Aortic smooth muscle cell (primary cell): Measurements from ENCODE around the gene TPSG1. TPM values are rescaled to one million over a fixed set of nuclear protein-coding genes. Genes with fewer than 3 reads are reported as not detected.

Experiments
- total RNA-seq: library from RNA; depleted of rRNA; stranded (reverse); fragments of >200 nt; gene quantifications from 2 replicates; pipeline ENCODE4 v1.2.3, GENCODE V29; 2014

The TPSG1 gene
- not detected in 2 replicates for total RNA-seq

GRCh38 chr16:1225051-1225451 lies at the start of gene TPSG1:
Gene TPSG1 (minus strand): TSS chr16:1225268. CDS start chr16:1225252, 16 bp downstream.

GRCh38 chr16:1255276-1256122 lies 30.4 kb upstream of the TPSG1 start, which contains the start of gene TPSD1:
Gene TPSD1 (plus strand): TSS chr16:1256069. CDS start chr16:1256281, 212 bp downstream.

GRCh38 chr16:1240436-1240835 lies 15.4 kb upstream of the TPSG1 start, which contains the start of gene TPSAB1:
Gene TPSAB1 (plus strand): TSS chr16:1240705. CDS start chr16:1240939, 234 bp downstream.

GRCh38 chr16:1230084-1230470 lies 5.0 kb upstream of the TPSG1 start, which contains the start of gene TPSB2:
Gene TPSB2 (minus strand): TSS chr16:1230184. CDS start chr16:1229951, 233 bp downstream.

Other genes starting within 250 kb of the TPSG1 start
- 1.4 and 4.5 TPM in 2 replicates for gene SOX8, start 243.5 kb downstream of the TPSG1 start, total RNA-seq
- 0.12 TPM in 1 of 2 replicates, not detected in the other for gene SSTR5, start 152.5 kb downstream of the TPSG1 start, total RNA-seq
- gene C1QTNF8, start 129.0 kb downstream of the TPSG1 start, total RNA-seq: 0.06 and 0.13 TPM in 2 replicates
- 2.1 and 3.0 TPM in 2 replicates for gene CACNA1H, start 72.2 kb downstream of the TPSG1 start, total RNA-seq
- gene TPSB2, start 4.9 kb upstream of the TPSG1 start, total RNA-seq: not detected in 2 replicates
- gene TPSAB1, start 15.4 kb upstream of the TPSG1 start, total RNA-seq: not detected in 2 replicates
- not detected in 2 replicates for gene TPSD1, start 30.8 kb upstream of the TPSG1 start, total RNA-seq
- 40.8 and 45.3 TPM in 2 replicates for gene UBE2I, start 84.4 kb upstream of the TPSG1 start, total RNA-seq
- 0.92 and 1.2 TPM in 2 replicates for gene BAIAP3, start 108.4 kb upstream of the TPSG1 start, total RNA-seq
- 60.6 and 68.6 TPM in 2 replicates for gene TSR3, start 126.6 kb upstream of the TPSG1 start, total RNA-seq
- gene GNPTG, start 126.7 kb upstream of the TPSG1 start, total RNA-seq: 44.0 and 48.4 TPM in 2 replicates
- gene UNKL, start 189.4 kb upstream of the TPSG1 start, total RNA-seq: 4.6 and 6.5 TPM in 2 replicates
- gene UQCC4, start 195.5 kb upstream of the TPSG1 start, total RNA-seq: 16.1 and 18.1 TPM in 2 replicates
- not detected in 2 replicates for gene PERCC1, start 205.8 kb upstream of the TPSG1 start, total RNA-seq
- gene CCDC154, start 219.3 kb upstream of the TPSG1 start, total RNA-seq: 0.26 and 0.37 TPM in 2 replicates
- gene CLCN7, start 249.8 kb upstream of the TPSG1 start, total RNA-seq: 60.4 and 81.6 TPM in 2 replicates